ENCODE results near the gene NEIL3. TPM values are rescaled to one million over a fixed set of nuclear protein-coding genes. Genes with fewer than 3 reads are reported as not detected.

Gene NEIL3
- total RNA-seq, 1 experiment from 2014 or later: 10.2 TPM

- intact Hi-C loops (cut with micrococcal nuclease): no loop called here
- H3K36me3 ChIP-seq (ENCODE audit: low read depth, low read length): peaks cover 22% of the 10 kb centered on the region
- no TSS peak for BruUV-seq (replicated peaks)
- no peak overlapping the region for H2AFZ ChIP-seq (ENCODE audit: low read length)
- H3K27ac ChIP-seq (ENCODE audit: low read length): no peak overlapping the region
- no peaks in the 10 kb centered on the region for H3K9me2 ChIP-seq (replicated peaks; ENCODE audit: low read length)
- H3K27me3 ChIP-seq (ENCODE audit: low read length): no peaks in the 10 kb centered on the region
- TF ChIP-seq EZH2phosphoT487 (IDR thresholded peaks at IDR 0.05; ENCODE audit: borderline replicate concordance, low read length) (no peak), CTCF (conservative IDR thresholded peaks at IDR 0.05; ENCODE audit: low read depth, low read length) (no peak), EZH2 (IDR thresholded peaks at IDR 0.05; ENCODE audit: low read length, unreplicated experiment) (no peak)
- H3K9me3 ChIP-seq (ENCODE audit: low read length): no peaks in the 10 kb centered on the region
- H4K20me1 ChIP-seq (ENCODE audit: low read length): no peaks in the 10 kb centered on the region
- no peak overlapping the region for H3K9ac ChIP-seq (ENCODE audit: low read length)
- CTCF ChIA-PET: no interaction called here
- no peak overlapping the region for H3K4me2 ChIP-seq (ENCODE audit: low read length)
- ATAC-seq (no peak), DNase-seq (no peak)
- no peaks in the 10 kb centered on the region for H3F3A ChIP-seq (ENCODE audit: low read length, unreplicated experiment)
- H3K79me2 ChIP-seq (ENCODE audit: low read length): peaks cover 58% of the 10 kb centered on the region
- H3K4me1 ChIP-seq (ENCODE audit: insufficient read depth, low read length): no peaks in the 10 kb centered on the region
- no peak overlapping the region for H3K4me3 ChIP-seq (ENCODE audit: low read length)
- POLR2A ChIA-PET (ENCODE audit: unreplicated experiment): no interaction called here
These were observed 12.0 kb downstream of the NEIL3 start for GRCh38 chr4:177321647-177322046.

- Histone ChIP-seq H3K9me2 (replicated peaks; ENCODE audit: low read length) (no peaks in the 10 kb centered on the region), H3K4me1 (ENCODE audit: insufficient read depth, low read length) (no peaks in the 10 kb centered on the region), H3K9me3 (ENCODE audit: low read length) (no peaks in the 10 kb centered on the region), H3K27ac (ENCODE audit: low read length) (no peak overlapping the region), H3K4me3 (ENCODE audit: low read length) (no peak overlapping the region), H3K79me2 (ENCODE audit: low read length) (peaks cover 54% of the 10 kb centered on the region), H3F3A (ENCODE audit: low read length, unreplicated experiment) (no peaks in the 10 kb centered on the region), H2AFZ (ENCODE audit: low read length) (no peak overlapping the region), H4K20me1 (ENCODE audit: low read length) (no peaks in the 10 kb centered on the region), H3K9ac (ENCODE audit: low read length) (no peak overlapping the region), H3K36me3 (ENCODE audit: low read depth, low read length) (peaks cover 23% of the 10 kb centered on the region), H3K4me2 (ENCODE audit: low read length) (no peak overlapping the region), H3K27me3 (ENCODE audit: low read length) (no peaks in the 10 kb centered on the region)
- ATAC-seq (no peak), DNase-seq (no peak)
- intact Hi-C loops (cut with micrococcal nuclease): no loop called here
- ChIA-PET POLR2A (ENCODE audit: unreplicated experiment) (interaction anchor here (0.5 kb wide), 1 partner anchor 943 kb away, joined by 3 read pairs; no protein-coding TSS in a partner anchor), CTCF (no interaction called here)
- no TSS peak for BruUV-seq (replicated peaks)
- TF ChIP-seq CTCF (conservative IDR thresholded peaks at IDR 0.05; ENCODE audit: low read depth, low read length) (no peak), EZH2 (IDR thresholded peaks at IDR 0.05; ENCODE audit: low read length, unreplicated experiment) (no peak), EZH2phosphoT487 (IDR thresholded peaks at IDR 0.05; ENCODE audit: borderline replicate concordance, low read length) (no peak)
These were observed 12.6 kb downstream of the NEIL3 start for GRCh38 chr4:177322266-177322665.

GRCh38 chr4:177322881-177323280 lies 13.2 kb downstream of the NEIL3 start:
- Histone ChIP-seq H3K9ac (ENCODE audit: low read length) (no peak overlapping the region), H4K20me1 (ENCODE audit: low read length) (no peaks in the 10 kb centered on the region), H3K9me2 (replicated peaks; ENCODE audit: low read length) (no peaks in the 10 kb centered on the region), H3K9me3 (ENCODE audit: low read length) (no peaks in the 10 kb centered on the region), H2AFZ (ENCODE audit: low read length) (no peak overlapping the region), H3K4me1 (ENCODE audit: insufficient read depth, low read length) (no peaks in the 10 kb centered on the region), H3K4me2 (ENCODE audit: low read length) (no peak overlapping the region), H3K27ac (ENCODE audit: low read length) (no peak overlapping the region), H3K27me3 (ENCODE audit: low read length) (no peaks in the 10 kb centered on the region), H3F3A (ENCODE audit: low read length, unreplicated experiment) (no peaks in the 10 kb centered on the region), H3K4me3 (ENCODE audit: low read length) (no peak overlapping the region), H3K36me3 (ENCODE audit: low read depth, low read length) (peaks cover 27% of the 10 kb centered on the region), H3K79me2 (ENCODE audit: low read length) (peaks cover 53% of the 10 kb centered on the region)
- intact Hi-C loops (cut with micrococcal nuclease): no loop called here
- no peak for TF ChIP-seq EZH2phosphoT487 (IDR thresholded peaks at IDR 0.05; ENCODE audit: borderline replicate concordance, low read length)
- TF ChIP-seq CTCF (conservative IDR thresholded peaks at IDR 0.05; ENCODE audit: low read depth, low read length): no peak
- no peak for TF ChIP-seq EZH2 (IDR thresholded peaks at IDR 0.05; ENCODE audit: low read length, unreplicated experiment)
- BruUV-seq (replicated peaks): no TSS peak
- POLR2A ChIA-PET (ENCODE audit: unreplicated experiment): no interaction called here
- CTCF ChIA-PET: no interaction called here
- DNase-seq (no peak), ATAC-seq (no peak)
